GM10248 (cell line): Measurements from ENCODE around the gene GNAT2.

Experiments used
- CTCF ChIA-PET: fragments of 300-600 bp; sonication (Branson Sonifier 250); formaldehyde crosslinking; extraction: SDS; loops from one replicate; lab custom pipeline; 2021; ENCODE audit warnings: antibody characterized with exemption; lab: Yijun Ruan, JAX
- POLR2A ChIA-PET: fragments of 350-650 bp; sonication (Branson Sonifier 250); formaldehyde crosslinking; extraction: SDS; loops from one replicate; lab custom pipeline; 2020; ENCODE audit warnings: antibody characterized with exemption; lab: Yijun Ruan, JAX
- DNase-seq: peaks from one replicate; pipeline ENCODE4 v3.0.0; 2012; ENCODE audit errors: extremely low spot score
- CTCF ChIP-seq: IDR thresholded peaks from 2 replicates; pipeline ENCODE4 v1.5.1; 2012; ENCODE audit warnings: mild to moderate bottlenecking, low read depth; ENCODE audit errors: extremely low read depth, missing control alignments, control extremely low read depth

Gene GNAT2

GRCh38 chr1:109622137-109622892 is 2.9 kb upstream of the GNAT2 start:
- ChIA-PET POLR2A (no interaction called here), CTCF (interaction anchor here (1.5 to 11.9 kb wide), 3 partner anchors 18 to 407 kb away, joined by 4 to 135 read pairs (median 5); no protein-coding TSS in a partner anchor)

DNA sequence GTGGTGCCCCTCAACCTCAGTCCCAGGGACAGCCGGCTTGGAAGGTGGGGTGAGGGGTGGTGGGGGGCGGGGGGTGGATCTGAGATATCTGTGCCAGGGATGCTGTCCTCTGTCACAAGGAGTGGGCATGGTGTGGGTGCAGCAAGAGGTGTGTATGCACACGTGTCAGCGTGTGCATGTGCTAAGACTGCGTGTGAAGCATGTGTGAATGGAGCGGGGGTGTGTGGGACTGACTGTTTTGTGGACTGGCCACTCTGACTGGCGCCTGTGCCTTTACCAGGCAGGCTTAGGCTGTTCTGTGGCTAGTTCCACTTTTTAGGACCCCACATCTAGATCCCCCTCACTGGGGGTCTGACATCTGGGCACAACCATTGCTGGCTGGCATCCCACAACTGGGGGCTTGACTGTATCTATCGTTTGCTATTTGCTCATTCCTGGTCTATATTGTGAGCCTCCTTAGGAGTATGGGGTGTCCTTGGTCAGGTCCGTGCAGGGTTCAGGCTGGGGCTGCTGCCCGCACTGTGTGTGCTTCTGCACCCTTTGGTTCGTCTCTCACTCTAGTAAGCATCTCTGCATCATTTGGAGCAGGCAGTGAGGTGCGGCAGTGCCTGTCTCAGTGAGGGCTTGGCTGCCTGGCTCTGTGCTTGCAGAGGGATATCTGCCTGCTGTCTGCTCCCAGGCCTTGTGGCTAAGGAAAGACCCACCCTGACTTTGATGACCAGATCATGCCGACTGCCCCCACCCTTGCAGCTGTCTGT is 2.1 kb upstream of the GNAT2 start:
- POLR2A ChIA-PET: no interaction called here
- TF ChIP-seq CTCF: no peak

More at GRCh38 chr1:109622137-109622892, 2.9 kb upstream of the GNAT2 start:
- TF ChIP-seq CTCF: no peak
- no peak for DNase-seq

GRCh38 chr1:109620841-109621286 is 1.4 kb upstream of the GNAT2 start:
- TF ChIP-seq CTCF: no peak
- POLR2A ChIA-PET: interaction anchor here (0.9 kb wide), 1 partner anchor 14 kb away, joined by 3 read pairs; no protein-coding TSS in a partner anchor
- peak; percentile 95 for DNase-seq
- CTCF ChIA-PET: interaction anchor here (0.7 to 2.5 kb wide), 7 partner anchors 9 to 409 kb away, joined by 3 to 31 read pairs (median 5); no protein-coding TSS in a partner anchor

More for the DNA sequence above, 2.1 kb upstream of the GNAT2 start:
- peak; percentile 20 for DNase-seq
- CTCF ChIA-PET: interaction anchor here (1.5 to 11.9 kb wide), 3 partner anchors 18 to 75 kb away, joined by 4 to 135 read pairs (median 31); no protein-coding TSS in a partner anchor

- ChIA-PET CTCF (interaction anchor here (0.7 to 2.5 kb wide), 11 partner anchors 10 to 410 kb away, joined by 3 to 31 read pairs (median 4); partner anchors contain the start of gene GNAI3), POLR2A (interaction anchor here (0.9 kb wide), 1 partner anchor 15 kb away, joined by 3 read pairs; no protein-coding TSS in a partner anchor)
- no peak for TF ChIP-seq CTCF
- DNase-seq: no peak
Measured at GRCh38 chr1:109620401-109620791, 980 bp upstream of the GNAT2 start.

DNA sequence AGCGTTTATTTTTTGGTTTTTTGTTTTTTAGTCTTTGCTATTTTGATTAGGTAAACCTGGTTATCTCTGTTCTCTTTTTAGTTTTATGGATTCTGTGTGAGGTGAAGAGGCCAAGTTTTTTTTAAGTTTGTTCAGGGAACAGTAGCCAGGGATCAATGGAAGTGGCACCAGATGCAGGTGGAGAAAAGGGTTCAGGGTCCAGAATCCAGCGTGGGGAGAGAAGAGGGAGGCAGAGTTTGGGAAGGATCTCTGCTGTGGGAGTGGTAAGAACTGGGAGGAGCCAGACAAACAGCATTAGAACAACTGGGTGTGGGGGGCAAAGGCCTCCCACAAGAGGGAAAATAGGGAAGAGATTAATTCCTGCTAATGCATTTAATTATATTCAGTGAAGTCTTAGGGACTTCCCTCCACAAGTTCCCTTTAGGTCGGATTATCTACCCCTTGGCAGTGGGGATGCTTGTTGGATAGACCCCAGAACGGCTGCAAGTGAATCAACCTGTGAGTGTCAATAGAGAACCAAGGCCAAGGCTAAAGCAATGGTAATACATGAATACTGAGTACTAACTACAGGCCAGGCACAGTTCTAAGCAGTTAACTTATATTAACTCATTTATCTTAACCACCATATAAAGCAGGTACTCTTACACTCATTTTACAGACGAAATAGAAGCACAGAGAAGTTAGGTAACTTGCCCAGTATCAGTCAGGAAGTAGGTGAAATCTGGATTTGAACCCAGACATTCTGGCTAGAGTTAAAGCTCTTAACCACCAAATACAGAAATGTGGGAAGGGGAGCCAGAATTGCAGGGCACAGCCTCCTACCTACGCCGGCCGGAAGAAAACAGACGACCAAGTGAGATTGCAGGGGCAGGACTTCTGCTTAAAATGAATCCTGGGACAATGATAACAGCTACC is 498 bp downstream of the GNAT2 start:
- POLR2A ChIA-PET: no interaction called here
- no peak for TF ChIP-seq CTCF
- peak; percentile 9 for DNase-seq
- CTCF ChIA-PET: interaction anchor here (1.0 to 2.5 kb wide), 7 partner anchors 10 to 73 kb away, joined by 3 to 31 read pairs (median 3); partner anchors contain the start of gene GNAI3
